Activated T-helper 17 cell treated with anti-CD3 and anti-CD28 coated beads, Interleukin-2, amount 50 U/mL, for 72 hours (primary cell): ENCODE results near the gene GPBAR1. TPM values are rescaled to one million over a fixed set of nuclear protein-coding genes. Genes with fewer than 3 reads are reported as not detected.

Source experiments
- ATAC-seq: fragments of 150-1000 bp; cut with Tn5 transposase; replicated peaks from 2 replicates; pipeline ENCODE4 v1.10.0; 2021; ENCODE audit warnings: mild to moderate bottlenecking, moderate library complexity
- H3K27ac Mint-ChIP-seq: one replicate; pipeline ENCODE4 v1.8.0; 2022; ENCODE audit warnings: mixed read lengths
- H3K27me3 Mint-ChIP-seq: one replicate; pipeline ENCODE4 v1.8.0; 2022; ENCODE audit warnings: mixed read lengths
- H3K36me3 Mint-ChIP-seq: one replicate; pipeline ENCODE4 v1.8.0; 2022; ENCODE audit warnings: low read depth, mild to moderate bottlenecking, mixed read lengths
- H3K4me1 Mint-ChIP-seq: one replicate; pipeline ENCODE4 v1.8.0; 2022; ENCODE audit warnings: mixed read lengths
- H3K4me3 Mint-ChIP-seq: one replicate; pipeline ENCODE4 v1.8.0; 2022; ENCODE audit warnings: mild to moderate bottlenecking, mixed read lengths
- H3K9me3 Mint-ChIP-seq: one replicate; pipeline ENCODE4 v1.8.0; 2022; ENCODE audit warnings: mixed read lengths
- total RNA-seq, 2 donors: library from RNA; stranded (reverse); gene quantifications; one replicate each; pipeline ENCODE4 v1.2.3, GENCODE V29; 2022

The GPBAR1 gene
- total RNA-seq, 2 donors from 2014 or later, result 1.3 to 1.4 TPM

- Mint-ChIP-seq H3K4me3 (peak overlapping the region; percentile 73), H3K9me3 (no peaks in the 10 kb centered on the region), H3K36me3 (peaks cover 100% of the 10 kb centered on the region), H3K4me1 (peaks cover 51% of the 10 kb centered on the region), H3K27me3 (no peaks in the 10 kb centered on the region), H3K27ac (peak overlapping the region; percentile 77)
- ATAC-seq, result peak; percentile 28
These were observed 31.0 kb upstream of the GPBAR1 start for GRCh38 chr2:218229851-218230250.

GRCh38 chr2:218230882-218231281 lies 29.9 kb upstream of the GPBAR1 start:
- H3K9me3 Mint-ChIP-seq, result no peaks in the 10 kb centered on the region
- H3K27me3 Mint-ChIP-seq, result no peaks in the 10 kb centered on the region
- peak overlapping the region; percentile 73 for H3K4me3 Mint-ChIP-seq
- ATAC-seq, result peak; percentile 78
- peak overlapping the region; percentile 77 for H3K27ac Mint-ChIP-seq
- peaks cover 41% of the 10 kb centered on the region for H3K4me1 Mint-ChIP-seq
- H3K36me3 Mint-ChIP-seq, result peaks cover 100% of the 10 kb centered on the region

- H3K9me3 Mint-ChIP-seq, result no peaks in the 10 kb centered on the region
- peak overlapping the region; percentile 71 for H3K27ac Mint-ChIP-seq
- H3K27me3 Mint-ChIP-seq, result no peaks in the 10 kb centered on the region
These were observed 27.3 kb upstream of the GPBAR1 start for GRCh38 chr2:218233543-218233942.

GRCh38 chr2:218234521-218234920 lies 26.3 kb upstream of the GPBAR1 start:
- Mint-ChIP-seq H3K9me3 (no peaks in the 10 kb centered on the region), H3K36me3 (peaks cover 100% of the 10 kb centered on the region), H3K4me1 (peaks cover 17% of the 10 kb centered on the region), H3K27me3 (no peaks in the 10 kb centered on the region), H3K27ac (peak overlapping the region; percentile 71), H3K4me3 (no peak overlapping the region)
- ATAC-seq, result no peak

More at GRCh38 chr2:218233543-218233942, 27.3 kb upstream of the GPBAR1 start:
- H3K4me3 Mint-ChIP-seq, result no peak overlapping the region
- peaks cover 25% of the 10 kb centered on the region for H3K4me1 Mint-ChIP-seq
- no peak for ATAC-seq
- H3K36me3 Mint-ChIP-seq, result peaks cover 100% of the 10 kb centered on the region

- Mint-ChIP-seq H3K27ac (no peak overlapping the region), H3K36me3 (peaks cover 100% of the 10 kb centered on the region), H3K4me3 (no peak overlapping the region), H3K4me1 (peaks cover 17% of the 10 kb centered on the region), H3K9me3 (no peaks in the 10 kb centered on the region), H3K27me3 (no peaks in the 10 kb centered on the region)
- no peak for ATAC-seq
These were observed 25.8 kb upstream of the GPBAR1 start for GRCh38 chr2:218235017-218235416.

- no peak for ATAC-seq
- H3K4me3 Mint-ChIP-seq, result no peak overlapping the region
- no peaks in the 10 kb centered on the region for H3K27me3 Mint-ChIP-seq
- no peaks in the 10 kb centered on the region for H3K9me3 Mint-ChIP-seq
- H3K4me1 Mint-ChIP-seq, result peaks cover 5% of the 10 kb centered on the region
- peaks cover 100% of the 10 kb centered on the region for H3K36me3 Mint-ChIP-seq
- H3K27ac Mint-ChIP-seq, result no peak overlapping the region
These were observed 24.0 kb upstream of the GPBAR1 start for GRCh38 chr2:218236829-218237228.

GRCh38 chr2:218238887-218239286 lies 21.9 kb upstream of the GPBAR1 start:
- Mint-ChIP-seq H3K27me3 (no peaks in the 10 kb centered on the region), H3K4me1 (peaks cover 5% of the 10 kb centered on the region), H3K36me3 (peaks cover 100% of the 10 kb centered on the region), H3K9me3 (no peaks in the 10 kb centered on the region), H3K27ac (no peak overlapping the region), H3K4me3 (no peak overlapping the region)
- no peak for ATAC-seq

- H3K27me3 Mint-ChIP-seq, result no peaks in the 10 kb centered on the region
- H3K4me3 Mint-ChIP-seq, result no peak overlapping the region
- H3K9me3 Mint-ChIP-seq, result no peaks in the 10 kb centered on the region
- H3K36me3 Mint-ChIP-seq, result peaks cover 100% of the 10 kb centered on the region
- no peak for ATAC-seq
- H3K27ac Mint-ChIP-seq, result peak overlapping the region; percentile 50
- peaks cover 5% of the 10 kb centered on the region for H3K4me1 Mint-ChIP-seq
These were observed 16.6 kb upstream of the GPBAR1 start for GRCh38 chr2:218244204-218244603.

- H3K27ac Mint-ChIP-seq, result peak overlapping the region; percentile 50
- no peaks in the 10 kb centered on the region for H3K9me3 Mint-ChIP-seq
- peaks cover 100% of the 10 kb centered on the region for H3K36me3 Mint-ChIP-seq
- no peak for ATAC-seq
- H3K4me1 Mint-ChIP-seq, result peaks cover 5% of the 10 kb centered on the region
- no peaks in the 10 kb centered on the region for H3K27me3 Mint-ChIP-seq
- H3K4me3 Mint-ChIP-seq, result no peak overlapping the region
These were observed 16.1 kb upstream of the GPBAR1 start for GRCh38 chr2:218244665-218245064.

- Mint-ChIP-seq H3K27me3 (no peaks in the 10 kb centered on the region), H3K9me3 (no peaks in the 10 kb centered on the region), H3K4me3 (no peak overlapping the region), H3K4me1 (peaks cover 5% of the 10 kb centered on the region), H3K36me3 (peaks cover 100% of the 10 kb centered on the region), H3K27ac (peak overlapping the region; percentile 50)
- no peak for ATAC-seq
These were observed 15.6 kb upstream of the GPBAR1 start for GRCh38 chr2:218245214-218245613.

- ATAC-seq, result no peak
- Mint-ChIP-seq H3K9me3 (no peaks in the 10 kb centered on the region), H3K4me3 (no peak overlapping the region), H3K27ac (peak overlapping the region; percentile 41), H3K27me3 (no peaks in the 10 kb centered on the region), H3K4me1 (peaks cover 6% of the 10 kb centered on the region), H3K36me3 (peaks cover 100% of the 10 kb centered on the region)
These were observed 11.1 kb upstream of the GPBAR1 start for GRCh38 chr2:218249691-218250090.

GRCh38 chr2:218252509-218253231 lies 8.1 kb upstream of the GPBAR1 start:
- no peak overlapping the region for H3K4me3 Mint-ChIP-seq
- H3K36me3 Mint-ChIP-seq, result peaks cover 93% of the 10 kb centered on the region
- ATAC-seq, result peak; percentile 26
- no peaks in the 10 kb centered on the region for H3K27me3 Mint-ChIP-seq
- H3K9me3 Mint-ChIP-seq, result no peaks in the 10 kb centered on the region
- peak overlapping the region; percentile 67 for H3K27ac Mint-ChIP-seq
- peaks cover 11% of the 10 kb centered on the region for H3K4me1 Mint-ChIP-seq

- Mint-ChIP-seq H3K9me3 (no peaks in the 10 kb centered on the region), H3K27ac (peak overlapping the region; percentile 67), H3K4me3 (no peak overlapping the region), H3K4me1 (peaks cover 12% of the 10 kb centered on the region), H3K36me3 (peaks cover 89% of the 10 kb centered on the region), H3K27me3 (no peaks in the 10 kb centered on the region)
- no peak for ATAC-seq
These were observed 7.6 kb upstream of the GPBAR1 start for GRCh38 chr2:218253232-218253625.

GRCh38 chr2:218255446-218255845 lies 5.4 kb upstream of the GPBAR1 start:
- Mint-ChIP-seq H3K4me3 (no peak overlapping the region), H3K36me3 (peaks cover 67% of the 10 kb centered on the region), H3K9me3 (no peaks in the 10 kb centered on the region), H3K27ac (peak overlapping the region; percentile 0), H3K4me1 (peaks cover 12% of the 10 kb centered on the region), H3K27me3 (no peaks in the 10 kb centered on the region)
- ATAC-seq, result peak; percentile 63

GRCh38 chr2:218256612-218257350 lies 4.0 kb upstream of the GPBAR1 start:
- Mint-ChIP-seq H3K4me1 (peaks cover 12% of the 10 kb centered on the region), H3K36me3 (peaks cover 54% of the 10 kb centered on the region), H3K27me3 (no peaks in the 10 kb centered on the region), H3K9me3 (no peaks in the 10 kb centered on the region), H3K4me3 (peak overlapping the region; percentile 36), H3K27ac (peak overlapping the region; percentile 82)
- no peak for ATAC-seq
